ENCODE measurements around the gene ARHGAP10.

DNA sequence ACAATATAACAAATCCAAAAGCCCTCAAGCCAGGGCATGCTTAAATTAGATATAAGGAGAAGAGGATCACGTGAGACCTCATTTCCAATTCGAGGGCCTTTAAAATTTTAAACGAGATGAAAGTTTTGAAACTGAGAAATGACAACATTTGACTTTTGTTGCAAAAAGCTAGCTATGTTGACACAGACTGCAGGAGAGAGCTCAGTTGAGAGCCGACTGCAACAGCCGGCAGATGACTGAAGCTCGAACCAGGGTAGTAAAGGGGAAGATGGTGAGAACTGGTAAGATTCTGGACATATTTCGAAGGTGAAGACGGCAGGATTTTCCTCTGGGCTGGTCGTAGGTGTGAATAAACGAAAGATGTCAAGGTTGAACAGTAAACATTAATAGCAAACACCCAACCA is 48.7 kb upstream of the ARHGAP10 start:
- TF ChIP-seq, protein P1, sequence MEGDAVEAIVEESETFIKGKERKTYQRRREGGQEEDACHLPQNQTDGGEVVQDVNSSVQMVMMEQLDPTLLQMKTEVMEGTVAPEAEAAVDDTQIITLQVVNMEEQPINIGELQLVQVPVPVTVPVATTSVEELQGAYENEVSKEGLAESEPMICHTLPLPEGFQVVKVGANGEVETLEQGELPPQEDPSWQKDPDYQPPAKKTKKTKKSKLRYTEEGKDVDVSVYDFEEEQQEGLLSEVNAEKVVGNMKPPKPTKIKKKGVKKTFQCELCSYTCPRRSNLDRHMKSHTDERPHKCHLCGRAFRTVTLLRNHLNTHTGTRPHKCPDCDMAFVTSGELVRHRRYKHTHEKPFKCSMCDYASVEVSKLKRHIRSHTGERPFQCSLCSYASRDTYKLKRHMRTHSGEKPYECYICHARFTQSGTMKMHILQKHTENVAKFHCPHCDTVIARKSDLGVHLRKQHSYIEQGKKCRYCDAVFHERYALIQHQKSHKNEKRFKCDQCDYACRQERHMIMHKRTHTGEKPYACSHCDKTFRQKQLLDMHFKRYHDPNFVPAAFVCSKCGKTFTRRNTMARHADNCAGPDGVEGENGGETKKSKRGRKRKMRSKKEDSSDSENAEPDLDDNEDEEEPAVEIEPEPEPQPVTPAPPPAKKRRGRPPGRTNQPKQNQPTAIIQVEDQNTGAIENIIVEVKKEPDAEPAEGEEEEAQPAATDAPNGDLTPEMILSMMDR (IDR thresholded peaks at IDR 0.05), result no peak
- TF ChIP-seq POLR2A (IDR thresholded peaks at IDR 0.05), result no peak

Data from testis (tissue), 2 donors.